OCI-LY3 (cell line): Measurements from ENCODE around the gene COIL.

Experiments used
- CTCF ChIP-seq: fragments of 200-600, 300-600 bp; sonication (generic); IDR thresholded peaks from 2 replicates; pipeline ENCODE4 v1.5.1; 2014; ENCODE audit warnings: antibody characterized with exemption, low read length, low read depth
- EZH2phosphoT487 ChIP-seq: fragments of 200-600 bp; shearing (Covaris generic); IDR thresholded peaks from 2 replicates; pipeline ENCODE4 v1.6.1; 2018; ENCODE audit warnings: antibody characterized with exemption, mixed run types, low read depth

- TF ChIP-seq CTCF = peak; percentile 32
- TF ChIP-seq EZH2phosphoT487 = no peak
Measured at GRCh38 chr17:56891751-56892150, 69.1 kb downstream of the COIL start.
